HG03097 (cell line): ENCODE data around the gene MYCBP2.
"Not testable (repeated sequence)": the region's sequence is repeated elsewhere in the genome, so short reads cannot be mapped to it uniquely, and the experiment has no call there.

Experiments
- ATAC-seq: cut with Tn5 transposase; IDR thresholded peaks from one replicate; pipeline ENCODE4 v1.9.1; 2021; ENCODE audit not compliant: unreplicated experiment, low FRiP score

The MYCBP2 gene

GRCh38 chr13:77338329-77338728 lies 11.4 kb upstream of the MYCBP2 start:
- peak; percentile 18 for ATAC-seq

- no peak for ATAC-seq
Measured at GRCh38 chr13:77337159-77337558, 10.3 kb upstream of the MYCBP2 start.

- ATAC-seq, result no peak
Measured at GRCh38 chr13:77335543-77335942, 8.6 kb upstream of the MYCBP2 start.

- ATAC-seq, result no peak
Measured at GRCh38 chr13:77333594-77333993, 6.7 kb upstream of the MYCBP2 start.

GRCh38 chr13:77331421-77331820 lies 4.5 kb upstream of the MYCBP2 start:
- ATAC-seq, result no peak

GRCh38 chr13:77329911-77330584 lies 3.2 kb upstream of the MYCBP2 start:
- peak; percentile 1 for ATAC-seq

GRCh38 chr13:77329133-77329910 lies 2.4 kb upstream of the MYCBP2 start:
- ATAC-seq, result peak; percentile 51

GRCh38 chr13:77328819-77329132 lies 1.9 kb upstream of the MYCBP2 start:
- peak; percentile 2 for ATAC-seq

GRCh38 chr13:77325371-77325980 lies 1.4 kb downstream of the MYCBP2 start:
- ATAC-seq, result no peak

GRCh38 chr13:77323858-77324257 lies 3.0 kb downstream of the MYCBP2 start:
- no peak for ATAC-seq

GRCh38 chr13:77319536-77319935 lies 7.4 kb downstream of the MYCBP2 start:
- ATAC-seq, result no peak

GRCh38 chr13:77318741-77319140 lies 8.2 kb downstream of the MYCBP2 start:
- ATAC-seq, result no peak

GRCh38 chr13:77316430-77316829 lies 10.5 kb downstream of the MYCBP2 start:
- ATAC-seq, result no peak

GRCh38 chr13:77315509-77315908 lies 11.4 kb downstream of the MYCBP2 start:
- ATAC-seq, result not testable (repeated sequence)

GRCh38 chr13:77313923-77314322 lies 13.0 kb downstream of the MYCBP2 start:
- ATAC-seq, result no peak

- no peak for ATAC-seq
Measured at GRCh38 chr13:77312311-77312710, 14.6 kb downstream of the MYCBP2 start.

- ATAC-seq, result no peak
Measured at GRCh38 chr13:77310579-77311279, 16.2 kb downstream of the MYCBP2 start.

- ATAC-seq, result no peak
Measured at GRCh38 chr13:77310161-77310560, 16.7 kb downstream of the MYCBP2 start.

GRCh38 chr13:77309254-77309653 lies 17.6 kb downstream of the MYCBP2 start:
- ATAC-seq, result no peak

GRCh38 chr13:77306458-77306857 lies 20.4 kb downstream of the MYCBP2 start:
- no peak for ATAC-seq

GRCh38 chr13:77305266-77305665 lies 21.6 kb downstream of the MYCBP2 start:
- ATAC-seq, result no peak
